B cell (primary cell): ENCODE data around the gene RBM22.

ENCODE experiments used
- EZH2 ChIP-seq: IDR thresholded peaks from 2 replicates; pipeline ENCODE4 v1.6.1; 2012; ENCODE audit warnings: borderline replicate concordance, low read depth, mild to moderate bottlenecking, moderate library complexity, low read length; ENCODE audit not compliant: insufficient read depth, poor library complexity, severe bottlenecking
- TF ChIP-seq, protein P1 (sequence below): fragments of 200-600 bp; IDR thresholded peaks from one replicate; pipeline ENCODE4 v1.8.0; 2022; ENCODE audit warnings: antibody characterized with exemption, mild to moderate bottlenecking

DNA sequence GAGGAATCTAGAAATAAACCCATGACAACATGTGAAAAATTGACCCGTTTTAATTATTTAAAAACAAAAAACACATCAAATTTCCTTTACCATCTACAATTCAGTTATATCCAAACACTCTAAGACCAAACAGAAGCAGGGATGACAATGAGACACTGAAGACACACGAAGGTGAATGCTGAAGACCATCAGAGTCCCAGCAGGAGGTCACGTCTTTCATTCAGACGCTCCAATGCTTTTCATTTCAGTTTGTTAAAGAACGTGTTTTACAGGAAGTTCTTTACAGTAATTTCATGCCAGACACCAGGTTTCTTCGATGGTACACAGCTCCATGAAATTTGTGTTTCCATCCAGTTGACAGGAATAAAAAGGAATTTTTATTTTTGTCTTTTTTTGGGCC lies 10.1 kb downstream of the RBM22 start:
- TF ChIP-seq, protein P1, sequence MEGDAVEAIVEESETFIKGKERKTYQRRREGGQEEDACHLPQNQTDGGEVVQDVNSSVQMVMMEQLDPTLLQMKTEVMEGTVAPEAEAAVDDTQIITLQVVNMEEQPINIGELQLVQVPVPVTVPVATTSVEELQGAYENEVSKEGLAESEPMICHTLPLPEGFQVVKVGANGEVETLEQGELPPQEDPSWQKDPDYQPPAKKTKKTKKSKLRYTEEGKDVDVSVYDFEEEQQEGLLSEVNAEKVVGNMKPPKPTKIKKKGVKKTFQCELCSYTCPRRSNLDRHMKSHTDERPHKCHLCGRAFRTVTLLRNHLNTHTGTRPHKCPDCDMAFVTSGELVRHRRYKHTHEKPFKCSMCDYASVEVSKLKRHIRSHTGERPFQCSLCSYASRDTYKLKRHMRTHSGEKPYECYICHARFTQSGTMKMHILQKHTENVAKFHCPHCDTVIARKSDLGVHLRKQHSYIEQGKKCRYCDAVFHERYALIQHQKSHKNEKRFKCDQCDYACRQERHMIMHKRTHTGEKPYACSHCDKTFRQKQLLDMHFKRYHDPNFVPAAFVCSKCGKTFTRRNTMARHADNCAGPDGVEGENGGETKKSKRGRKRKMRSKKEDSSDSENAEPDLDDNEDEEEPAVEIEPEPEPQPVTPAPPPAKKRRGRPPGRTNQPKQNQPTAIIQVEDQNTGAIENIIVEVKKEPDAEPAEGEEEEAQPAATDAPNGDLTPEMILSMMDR, result no peak
- no peak for TF ChIP-seq EZH2
